IMR-90 (cell line): ENCODE measurements around the gene SMKR1. TPM values are rescaled to one million over a fixed set of nuclear protein-coding genes. Genes with fewer than 3 reads are reported as not detected.

Experiments
- ATAC-seq: fragments of 200-7000 bp; cut with Tn5 transposase; 2 replicates; pipeline ENCODE4 v1.9.1; 2020; ENCODE audit warnings: low read depth, mild to moderate bottlenecking, moderate library complexity
- BruUV-seq: library from RNA; stranded (reverse); fragments of 400-500 nt; replicated peaks from 2 replicates; lab custom pipeline; 2021; lab: Mats Ljungman, UMichigan
- CTCF ChIA-PET: fragments of 300-600 bp; formaldehyde crosslinking; extraction: SDS; loops from one replicate; lab custom pipeline; 2021; ENCODE audit warnings: antibody characterized with exemption; lab: Yijun Ruan, JAX
- POLR2A ChIA-PET: fragments of 300-600 bp; sonication (Branson Sonifier 250); formaldehyde crosslinking; loops from one replicate; lab custom pipeline; 2022; ENCODE audit warnings: antibody characterized with exemption; ENCODE audit not compliant: unreplicated experiment; lab: Charles Lee
- DNase-seq: peaks from one replicate; pipeline ENCODE4 v3.0.0; 2013
- H2AFZ ChIP-seq: replicated peaks from 2 replicates; pipeline ENCODE3; 2013; ENCODE audit warnings: low read length, mild to moderate bottlenecking; ENCODE audit not compliant: poor library complexity
- H2AK5ac ChIP-seq: 2 replicates; pipeline ENCODE4 v1.6.1; 2013; ENCODE audit warnings: low read depth, low read length, inconsistent platforms
- H2AK9ac ChIP-seq: replicated peaks from 2 replicates; pipeline ENCODE3; 2013; ENCODE audit warnings: mild to moderate bottlenecking, low read depth, low read length, moderate library complexity; ENCODE audit not compliant: poor library complexity
- H2BK120ac ChIP-seq: 2 replicates; pipeline ENCODE4 v1.6.1; 2013; ENCODE audit warnings: low read depth, low read length, inconsistent platforms
- H2BK15ac ChIP-seq: 3 replicates; pipeline ENCODE4 v1.6.1; 2013; ENCODE audit warnings: low read depth, low read length, inconsistent platforms
- H2BK20ac ChIP-seq: 2 replicates; pipeline ENCODE4 v1.6.1; 2013; ENCODE audit warnings: low read depth, mild to moderate bottlenecking, inconsistent platforms, low read length, moderate library complexity
- H2BK5ac ChIP-seq: 2 replicates; pipeline ENCODE4 v1.6.1; 2013; ENCODE audit warnings: mild to moderate bottlenecking, low read depth, low read length, inconsistent platforms; ENCODE audit not compliant: poor library complexity, severe bottlenecking
- H3K14ac ChIP-seq: replicated peaks from 2 replicates; pipeline ENCODE4 v1.6.1; 2013; ENCODE audit warnings: low read depth, low read length, inconsistent platforms
- H3K18ac ChIP-seq: 2 replicates; pipeline ENCODE4 v1.6.1; 2013; ENCODE audit warnings: low read depth, low read length, control low read depth
- H3K23ac ChIP-seq: 2 replicates; pipeline ENCODE4 v1.6.1; 2013; ENCODE audit warnings: low read depth, low read length, inconsistent platforms
- H3K27ac ChIP-seq: 2 replicates; pipeline ENCODE4 v1.5.1; 2013; ENCODE audit warnings: mild to moderate bottlenecking, control low read depth, low read length; ENCODE audit not compliant: insufficient read depth
- H3K27me3 ChIP-seq: 2 replicates; pipeline ENCODE4 v1.6.1; 2013; ENCODE audit warnings: low read length; ENCODE audit not compliant: control insufficient read depth, insufficient read depth
- H3K36me3 ChIP-seq: 2 replicates; pipeline ENCODE4 v1.6.1; 2013; ENCODE audit warnings: low read length, mixed read lengths; ENCODE audit not compliant: control insufficient read depth, insufficient read depth
- H3K4ac ChIP-seq: 2 replicates; pipeline ENCODE4 v1.6.1; 2013; ENCODE audit warnings: low read depth, low read length, inconsistent platforms
- H3K4me1 ChIP-seq: 2 replicates; pipeline ENCODE4 v1.6.1; 2013; ENCODE audit warnings: low read length, mixed read lengths; ENCODE audit not compliant: control insufficient read depth, insufficient read depth
- H3K4me2 ChIP-seq: 2 replicates; pipeline ENCODE4 v1.6.1; 2013; ENCODE audit warnings: low read depth, mild to moderate bottlenecking, control low read depth, low read length, moderate library complexity
- H3K4me3 ChIP-seq: 2 replicates; pipeline ENCODE4 v1.5.1; 2013; ENCODE audit warnings: low read depth, mild to moderate bottlenecking, control low read depth, low read length, moderate library complexity; ENCODE audit not compliant: insufficient read depth
- H3K56ac ChIP-seq: 2 replicates; pipeline ENCODE4 v1.6.1; 2013; ENCODE audit warnings: low read length, inconsistent platforms; ENCODE audit not compliant: insufficient read depth; ENCODE audit errors: extremely low read depth
- H3K79me1 ChIP-seq, 2 experiments: 2 replicates each; pipeline ENCODE4 v1.6.1; 2013; ENCODE audit warnings: low read length in 2 of 2, inconsistent platforms in 1 of 2, low read depth in 1 of 2
- H3K9ac ChIP-seq: 2 replicates; pipeline ENCODE4 v1.6.1; 2013; ENCODE audit warnings: low read depth, low read length, control low read depth
- H3K9me1 ChIP-seq: 2 replicates; pipeline ENCODE4 v1.6.1; 2013; ENCODE audit warnings: low read length, inconsistent platforms; ENCODE audit not compliant: insufficient read depth
- H3K9me3 ChIP-seq: 2 replicates; pipeline ENCODE4 v1.6.1; 2013; ENCODE audit warnings: low read length; ENCODE audit not compliant: control insufficient read depth, insufficient read depth
- H4K20me1 ChIP-seq: 2 replicates; pipeline ENCODE4 v1.6.1; 2013; ENCODE audit warnings: low read length, inconsistent platforms; ENCODE audit not compliant: insufficient read depth
- H4K5ac ChIP-seq: 2 replicates; pipeline ENCODE4 v1.6.1; 2013; ENCODE audit warnings: mild to moderate bottlenecking, low read depth, low read length, control low read depth
- H4K8ac ChIP-seq, 2 experiments: 2 replicates each; pipeline ENCODE4 v1.6.1; 2013; ENCODE audit warnings: low read depth in 2 of 2, low read length in 2 of 2, control low read depth in 1 of 2, inconsistent platforms in 1 of 2
- H4K91ac ChIP-seq: 2 replicates; pipeline ENCODE4 v1.6.1; 2013; ENCODE audit warnings: low read depth, low read length, inconsistent platforms; ENCODE audit not compliant: insufficient read depth
- BHLHE40 ChIP-seq: fragments of 150-350 bp; IDR thresholded peaks from 2 replicates; pipeline ENCODE4 v1.6.1; 2016; ENCODE audit warnings: mild to moderate bottlenecking, low read depth, low read length
- CEBPB ChIP-seq: IDR thresholded peaks from 2 replicates; pipeline ENCODE4 v1.6.1; 2012; ENCODE audit warnings: low read depth, low read length, improper control_type of control experiment
- MAZ ChIP-seq: IDR thresholded peaks from 2 replicates; pipeline ENCODE4 v1.6.1; 2012; ENCODE audit warnings: low read depth, mild to moderate bottlenecking, low read length, improper control_type of control experiment, moderate library complexity, borderline replicate concordance
- MXI1 ChIP-seq: IDR thresholded peaks from 2 replicates; pipeline ENCODE4 v1.6.1; 2012; ENCODE audit warnings: low read depth, mild to moderate bottlenecking, low read length, moderate library complexity, borderline replicate concordance
- NFE2L2 ChIP-seq: fragments of 150-350 bp; IDR thresholded peaks from 2 replicates; pipeline ENCODE4 v1.6.1; 2016; ENCODE audit warnings: low read depth, mild to moderate bottlenecking, low read length
- RFX5 ChIP-seq: IDR thresholded peaks from 2 replicates; pipeline ENCODE4 v1.8.0; 2012; ENCODE audit warnings: low read depth, mild to moderate bottlenecking, low read length, moderate library complexity
- SMC3 ChIP-seq: fragments of 150-350 bp; IDR thresholded peaks from 2 replicates; pipeline ENCODE4 v1.6.1; 2016; ENCODE audit warnings: low read depth, mild to moderate bottlenecking, antibody characterized with exemption, low read length, moderate library complexity
- WGBS, 2 experiments: methylation state at CpG; one replicate each; pipeline versions ENCODE4 v1.1.5 to v1.1.7; 2013; ENCODE audit warnings: missing lambda C conversion rate in 2 of 2; ENCODE audit not compliant: insufficient read length in 1 of 2; ENCODE audit errors: extremely low coverage in 2 of 2; 5-methylcytosine and 5-hydroxymethylcytosine counted together
- dilution Hi-C: fragments of 300-500 bp; cut with HindIII; formaldehyde crosslinking; loops from one replicate; pipeline ENCODE4 v1.14.3; 2018; ENCODE audit warnings: low sequenced_read_pairs; ENCODE audit not compliant: unreplicated experiment
- in situ Hi-C: fragments of 300-500 bp; cut with MboI; formaldehyde crosslinking; loops from 3 replicates; pipeline ENCODE4 v1.14.3; 2019; ENCODE audit warnings: low sequenced_read_pairs, inconsistent platforms, mixed read lengths
- intact Hi-C: fragments of 100-400 bp; cut with micrococcal nuclease; formaldehyde crosslinking; loops from 2 replicates; pipeline ENCODE4 v1.10.0; 2022
- polyA plus RNA-seq, 3 experiments: library from polyadenylated mRNA; depleted of rRNA; stranded (reverse); fragments of >200 nt; gene quantifications; 2 replicates each; pipeline ENCODE4 v1.2.3, GENCODE V29; 2012; ENCODE audit warnings: low replicate concordance in 1 of 3
- total RNA-seq: library from RNA; depleted of rRNA; stranded (reverse); fragments of >200 nt; gene quantifications from 2 replicates; pipeline ENCODE4 v1.2.3, GENCODE V29; 2012

The SMKR1 gene
- total and polyA plus RNA-seq, 2 of the 4 experiments (the other 2 are of a cell fraction) = 0.26 TPM; not detected in 1

DNA sequence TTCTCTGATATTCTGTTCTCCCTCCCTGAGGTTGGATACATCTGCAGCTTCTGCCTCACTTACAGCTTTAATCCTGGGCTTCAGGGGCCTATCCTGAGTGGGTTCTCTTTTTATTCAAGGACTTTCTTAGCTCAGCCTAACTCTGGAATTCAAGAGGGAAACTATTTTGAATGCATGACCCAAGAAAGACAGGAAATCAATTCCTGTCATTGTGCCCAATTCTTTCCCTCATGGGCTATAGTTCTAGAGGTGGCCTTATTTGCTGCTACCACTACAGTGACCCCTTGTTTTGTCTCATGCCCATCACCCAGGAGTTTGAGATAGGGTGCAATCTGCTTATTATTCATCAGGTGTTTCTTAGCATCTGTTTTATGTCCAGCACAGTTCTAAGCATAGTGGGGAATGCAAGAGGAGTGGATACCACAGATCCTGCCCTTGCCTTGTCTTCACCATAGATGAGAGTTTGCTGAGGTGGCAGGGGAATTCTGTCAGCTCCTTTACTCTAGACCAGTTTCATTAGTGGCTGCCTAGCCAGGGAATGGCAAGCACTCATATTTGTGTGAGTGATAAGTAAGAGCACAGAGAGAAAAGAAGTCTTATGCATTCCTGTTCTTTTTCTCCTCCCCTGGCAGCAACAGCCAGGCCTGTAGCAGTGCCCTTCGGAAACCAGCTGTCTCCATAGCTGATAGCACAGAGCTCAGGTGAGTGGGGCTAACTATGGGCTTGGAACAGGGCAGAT lies 48.7 kb upstream of the SMKR1 start:
- ChIA-PET CTCF (no interaction called here), POLR2A (no interaction called here)
- DNase-seq = no peak
- no peak overlapping the region for H4K91ac ChIP-seq
- H2BK15ac ChIP-seq = no peak overlapping the region
- H2BK5ac ChIP-seq = no peak overlapping the region
- no peak overlapping the region for H3K4me3 ChIP-seq
- H3K79me1 ChIP-seq = no peaks in the 10 kb centered on the region
- no peak for TF ChIP-seq MXI1
- no peak for TF ChIP-seq MAZ
- no peak for TF ChIP-seq BHLHE40
- no peak for TF ChIP-seq RFX5
- TF ChIP-seq NFE2L2 = no peak
- no peak for TF ChIP-seq CEBPB
- no peak for TF ChIP-seq SMC3
- no TSS peak for BruUV-seq
- no peak overlapping the region for H4K8ac ChIP-seq
- H4K20me1 ChIP-seq = no peaks in the 10 kb centered on the region
- H2AFZ ChIP-seq = no peak overlapping the region
- dilution Hi-C loops (no loop called here), intact Hi-C loops (no loop called here), in situ Hi-C loops (no loop called here)
- no peaks in the 10 kb centered on the region for H3K36me3 ChIP-seq
- no peak overlapping the region for H2BK120ac ChIP-seq
- H3K27ac ChIP-seq = no peak overlapping the region
- ATAC-seq = no peak
- H2BK20ac ChIP-seq = no peak overlapping the region
- H3K14ac ChIP-seq = no peak overlapping the region
- no peak overlapping the region for H2AK5ac ChIP-seq
- WGBS, 2 experiments = no CpG with 5 or more reads among the region's 1 CpG
- no peak overlapping the region for H3K18ac ChIP-seq
- no peaks in the 10 kb centered on the region; the same call in 1 of the 2 replicates for H3K4me1 ChIP-seq
- no peak overlapping the region for H3K9ac ChIP-seq
- H3K27me3 ChIP-seq = no peaks in the 10 kb centered on the region
- no peak overlapping the region for H2AK9ac ChIP-seq
- H4K5ac ChIP-seq = no peak overlapping the region
- H3K56ac ChIP-seq = no peak overlapping the region
- peaks cover 4% of the 10 kb centered on the region for H3K9me3 ChIP-seq
- H3K4ac ChIP-seq = no peak overlapping the region
- no peaks in the 10 kb centered on the region for H3K9me1 ChIP-seq
- H3K4me2 ChIP-seq = no peak overlapping the region
- H3K23ac ChIP-seq = no peak overlapping the region
